Activated naive CD8-positive, alpha-beta T cell treated with anti-CD3 and anti-CD28 coated beads, Interleukin-2, amount 50 U/mL, for 24 hours (primary cell): ENCODE data around the gene RILPL1.
"Not testable (repeated sequence)": the region's sequence is repeated elsewhere in the genome, so short reads cannot be mapped to it uniquely, and the experiment has no call there.

Experiments used
- ATAC-seq: fragments of 150-1000 bp; cut with Tn5 transposase; one replicate; pipeline ENCODE4 v1.10.0; 2021
- DNase-seq: peaks from one replicate; pipeline ENCODE4 v3.0.0; 2021
- H3K27ac Mint-ChIP-seq: one replicate; pipeline ENCODE4 v1.8.0; 2021; ENCODE audit warnings: mild to moderate bottlenecking, mixed read lengths
- H3K27me3 Mint-ChIP-seq: one replicate; pipeline ENCODE4 v1.8.0; 2021; ENCODE audit warnings: mixed read lengths
- H3K36me3 Mint-ChIP-seq: one replicate; pipeline ENCODE4 v1.8.0; 2021; ENCODE audit warnings: low read depth, mixed read lengths
- H3K4me1 Mint-ChIP-seq: one replicate; pipeline ENCODE4 v1.8.0; 2021; ENCODE audit warnings: mixed read lengths
- H3K4me3 Mint-ChIP-seq: one replicate; pipeline ENCODE4 v1.8.0; 2021; ENCODE audit warnings: mild to moderate bottlenecking, moderate library complexity, mixed read lengths
- H3K9me3 Mint-ChIP-seq: one replicate; pipeline ENCODE4 v1.8.0; 2021; ENCODE audit warnings: mixed read lengths

Gene RILPL1

DNA sequence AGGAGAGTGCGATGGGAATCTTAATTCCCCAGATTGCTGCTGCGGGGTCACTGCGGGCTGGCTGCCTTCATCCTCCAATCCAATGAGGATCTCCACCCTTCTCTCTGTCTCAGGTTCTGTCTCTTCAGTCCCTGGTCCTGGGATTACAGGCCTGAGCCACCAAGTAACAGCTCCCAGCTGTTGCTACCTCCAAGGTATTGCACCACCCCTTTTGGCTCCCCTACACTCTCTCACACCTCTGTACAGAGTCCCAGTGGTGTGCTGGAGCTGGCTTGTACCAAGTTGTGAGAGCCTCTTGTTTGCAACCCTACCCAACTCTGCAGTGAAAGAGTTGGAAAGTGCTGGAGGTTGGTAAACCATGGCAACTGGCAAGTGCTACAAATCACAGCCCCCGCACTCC lies 10.0 kb upstream of the RILPL1 start:
- Mint-ChIP-seq H3K27me3 (no peaks in the 10 kb centered on the region), H3K36me3 (no peaks in the 10 kb centered on the region), H3K4me3 (no peak overlapping the region), H3K4me1 (no peaks in the 10 kb centered on the region), H3K9me3 (no peaks in the 10 kb centered on the region), H3K27ac (no peak overlapping the region)
- no peak for ATAC-seq
- no peak for DNase-seq

- Mint-ChIP-seq H3K27me3 (peaks cover 1% of the 10 kb centered on the region), H3K36me3 (no peaks in the 10 kb centered on the region), H3K9me3 (no peaks in the 10 kb centered on the region), H3K4me1 (no peaks in the 10 kb centered on the region), H3K27ac (no peak overlapping the region), H3K4me3 (no peak overlapping the region)
- DNase-seq (no peak), ATAC-seq (no peak)
Measured at GRCh38 chr12:123540899-123541662, 7.6 kb upstream of the RILPL1 start.

DNA sequence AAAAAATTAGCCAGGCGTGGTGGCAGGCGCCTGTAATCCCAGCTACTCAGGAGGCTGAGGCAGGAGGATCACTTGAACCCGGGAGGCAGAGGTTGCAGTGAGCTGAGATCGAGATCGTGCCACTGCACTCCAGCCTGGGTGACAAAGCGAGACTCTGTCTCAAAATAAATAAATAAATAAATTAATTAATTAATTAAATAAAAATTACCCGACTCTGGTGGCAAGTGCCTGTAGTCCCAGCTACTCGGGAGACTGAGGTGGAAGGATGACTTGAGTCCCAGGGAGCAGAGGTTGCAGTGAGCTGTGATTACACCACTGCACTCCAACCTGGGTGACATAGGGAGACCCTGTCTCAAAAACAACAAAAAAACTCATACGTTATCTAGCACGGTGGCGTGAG lies 2.4 kb upstream of the RILPL1 start:
- H3K27ac Mint-ChIP-seq, DNase-seq, ATAC-seq, H3K36me3 Mint-ChIP-seq, H3K27me3 Mint-ChIP-seq, H3K9me3 Mint-ChIP-seq, H3K4me3 Mint-ChIP-seq: not testable (repeated sequence)
- H3K4me1 Mint-ChIP-seq = peaks cover 15% of the 10 kb centered on the region

GRCh38 chr12:123532808-123533649 lies 490 bp downstream of the RILPL1 start:
- no peaks in the 10 kb centered on the region for H3K9me3 Mint-ChIP-seq
- ATAC-seq (no peak), DNase-seq (peak; percentile 26)
- peaks cover 1% of the 10 kb centered on the region for H3K27me3 Mint-ChIP-seq
- peak overlapping the region; percentile 49 for H3K27ac Mint-ChIP-seq
- no peaks in the 10 kb centered on the region for H3K36me3 Mint-ChIP-seq
- peak overlapping the region; percentile 76 for H3K4me3 Mint-ChIP-seq
- H3K4me1 Mint-ChIP-seq = peaks cover 15% of the 10 kb centered on the region

DNA sequence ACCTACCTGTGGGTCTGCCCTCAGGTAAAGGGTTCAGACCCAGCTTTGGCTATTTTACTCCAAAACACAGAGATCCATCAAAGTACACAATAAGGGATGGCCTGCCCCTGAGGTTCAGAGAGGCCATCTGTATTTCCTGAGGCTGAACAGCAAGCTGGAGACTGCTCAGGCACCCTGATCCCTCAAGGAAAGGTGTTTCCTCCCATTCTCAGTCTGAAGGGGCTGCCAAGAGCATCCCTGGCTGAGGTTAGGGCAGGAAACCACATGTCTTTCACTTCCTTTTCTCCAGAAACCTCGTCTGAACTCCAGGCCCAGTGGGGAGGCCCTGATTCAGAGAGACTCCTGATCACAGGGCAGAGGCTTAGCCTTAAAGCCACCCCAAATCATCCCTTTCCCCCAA lies 1.5 kb downstream of the RILPL1 start:
- peak; percentile 21 for DNase-seq
- Mint-ChIP-seq H3K4me1 (peaks cover 15% of the 10 kb centered on the region), H3K36me3 (no peaks in the 10 kb centered on the region), H3K4me3 (peak overlapping the region; percentile 76), H3K27me3 (peaks cover 1% of the 10 kb centered on the region), H3K27ac (no peak overlapping the region), H3K9me3 (no peaks in the 10 kb centered on the region)
- no peak for ATAC-seq

GRCh38 chr12:123531091-123531490 lies 2.4 kb downstream of the RILPL1 start:
- Mint-ChIP-seq H3K9me3 (no peaks in the 10 kb centered on the region), H3K27me3 (no peaks in the 10 kb centered on the region), H3K4me3 (no peak overlapping the region), H3K4me1 (peaks cover 15% of the 10 kb centered on the region), H3K36me3 (no peaks in the 10 kb centered on the region), H3K27ac (no peak overlapping the region)
- DNase-seq (no peak), ATAC-seq (no peak)

DNA sequence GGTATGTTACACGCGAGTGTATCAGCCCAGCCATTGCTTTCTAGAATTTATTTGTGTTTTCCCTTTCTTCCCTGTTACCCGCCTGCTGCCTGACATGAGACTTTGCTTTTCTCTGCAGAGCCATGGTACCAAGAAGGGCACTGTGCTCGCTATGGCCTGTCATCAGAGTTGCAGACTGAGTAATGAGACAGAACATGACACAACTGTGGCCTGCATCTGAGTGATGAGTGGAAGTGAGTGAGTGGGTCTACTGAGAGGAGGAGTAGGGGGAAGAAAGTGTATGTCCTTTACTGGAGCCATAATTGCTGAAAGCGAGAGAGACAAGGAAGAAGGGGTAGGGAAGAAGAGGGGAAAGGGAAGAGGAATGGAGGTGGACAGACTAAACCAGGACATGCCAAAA lies 2.9 kb downstream of the RILPL1 start:
- H3K27me3 Mint-ChIP-seq = no peaks in the 10 kb centered on the region
- H3K36me3 Mint-ChIP-seq = no peaks in the 10 kb centered on the region
- DNase-seq = no peak
- no peak overlapping the region for H3K4me3 Mint-ChIP-seq
- H3K27ac Mint-ChIP-seq = no peak overlapping the region
- no peak for ATAC-seq
- H3K4me1 Mint-ChIP-seq = peaks cover 15% of the 10 kb centered on the region
- no peaks in the 10 kb centered on the region for H3K9me3 Mint-ChIP-seq

DNA sequence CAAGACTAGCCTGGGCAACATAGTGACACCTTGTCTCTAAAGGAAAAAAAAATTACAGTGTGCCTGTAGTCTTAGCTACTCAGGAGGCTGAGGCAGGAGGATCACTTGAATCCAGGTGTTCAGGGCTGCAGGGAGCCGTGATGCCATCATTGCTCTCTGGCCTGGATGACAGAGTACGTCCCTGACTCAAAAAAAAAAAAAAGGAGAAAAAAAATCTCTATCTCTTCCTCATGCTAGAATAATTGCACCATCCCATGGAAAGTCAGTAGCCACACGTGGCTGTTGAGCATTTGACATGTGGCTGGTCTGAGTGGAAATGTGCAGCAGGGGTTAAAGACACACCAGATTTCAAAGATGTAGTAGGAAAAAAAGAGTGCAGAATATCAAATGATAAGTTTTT lies 3.8 kb downstream of the RILPL1 start:
- no peaks in the 10 kb centered on the region for H3K27me3 Mint-ChIP-seq
- ATAC-seq = no peak

DNA sequence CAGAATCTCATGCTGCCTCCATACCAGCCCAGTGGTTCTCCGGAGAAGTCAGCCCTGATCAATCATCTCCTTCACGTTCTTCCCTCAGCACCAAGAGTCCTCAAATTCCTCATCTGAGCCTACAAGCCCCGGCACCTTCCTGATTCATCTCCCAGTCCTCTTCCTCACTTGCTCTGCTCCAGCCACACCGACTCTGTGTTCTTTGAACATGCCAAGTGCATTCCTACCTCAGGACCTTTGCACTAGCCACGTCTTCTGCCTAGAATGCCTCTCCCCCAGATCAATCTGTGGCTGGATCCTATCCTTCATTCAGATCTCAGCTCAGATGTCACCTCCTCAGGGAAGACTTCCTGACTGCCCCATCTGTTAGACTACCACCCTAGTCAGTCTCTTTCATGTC lies 4.7 kb downstream of the RILPL1 start:
- ATAC-seq = no peak
- Mint-ChIP-seq H3K9me3 (no peaks in the 10 kb centered on the region), H3K4me3 (no peak overlapping the region), H3K36me3 (no peaks in the 10 kb centered on the region), H3K27me3 (no peaks in the 10 kb centered on the region), H3K4me1 (peaks cover 15% of the 10 kb centered on the region), H3K27ac (no peak overlapping the region)
- DNase-seq = no peak

More for the DNA sequence above, 3.8 kb downstream of the RILPL1 start:
- Mint-ChIP-seq H3K27ac (no peak overlapping the region), H3K36me3 (no peaks in the 10 kb centered on the region), H3K9me3 (no peaks in the 10 kb centered on the region), H3K4me1 (peaks cover 15% of the 10 kb centered on the region), H3K4me3 (no peak overlapping the region)
- DNase-seq = no peak

DNA sequence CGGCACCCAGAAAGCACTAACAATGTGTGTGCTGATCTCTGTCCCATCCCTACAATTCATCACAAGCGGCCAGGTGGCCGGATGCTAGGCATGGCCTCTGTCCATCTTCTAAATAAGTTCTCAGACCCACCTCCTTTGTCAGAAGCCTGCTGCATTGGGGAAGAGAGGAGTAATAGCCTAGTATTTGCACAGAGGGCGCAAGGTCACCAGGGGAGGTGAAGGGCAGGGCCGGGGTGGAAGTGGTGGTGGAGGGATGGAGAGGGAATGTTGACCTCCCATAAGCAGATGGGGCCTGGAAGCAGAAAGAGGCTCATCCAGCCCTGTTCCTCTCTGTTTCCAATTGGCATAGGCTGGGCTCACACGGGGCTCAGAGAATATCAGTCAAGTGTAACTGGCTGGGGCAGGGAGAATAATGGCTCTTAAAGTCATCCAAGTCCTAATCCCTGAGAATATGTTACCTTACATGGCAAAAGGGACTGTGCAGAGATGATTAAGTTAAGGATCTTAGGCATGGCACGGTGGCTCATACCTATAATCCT lies 6.9 kb downstream of the RILPL1 start:
- H3K27ac Mint-ChIP-seq = no peak overlapping the region

DNA sequence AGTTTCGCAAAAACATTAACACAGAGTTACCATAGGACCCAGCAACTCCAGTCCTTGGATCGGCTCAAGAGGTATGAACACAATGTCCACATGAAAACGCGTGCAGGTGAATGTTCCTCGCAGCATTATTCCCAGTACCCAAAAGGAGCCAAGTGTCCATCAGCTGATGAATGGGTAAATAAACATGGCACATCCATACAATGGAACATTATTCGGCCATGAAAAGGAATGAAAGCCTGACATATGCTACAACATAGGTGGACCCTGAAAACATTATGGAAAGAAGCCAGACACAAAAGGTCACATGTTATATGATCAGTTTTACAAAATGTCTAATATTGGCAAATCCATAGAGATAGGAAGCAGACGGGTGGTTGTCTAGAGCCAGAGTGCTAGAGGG lies 9.1 kb downstream of the RILPL1 start:
- no peak overlapping the region for H3K27ac Mint-ChIP-seq
- DNase-seq (no peak), ATAC-seq (no peak)
- no peaks in the 10 kb centered on the region for H3K27me3 Mint-ChIP-seq
- H3K4me1 Mint-ChIP-seq = peaks cover 2% of the 10 kb centered on the region
- H3K36me3 Mint-ChIP-seq = no peaks in the 10 kb centered on the region
- no peak overlapping the region for H3K4me3 Mint-ChIP-seq
- H3K9me3 Mint-ChIP-seq = no peaks in the 10 kb centered on the region

More for the DNA sequence above, 6.9 kb downstream of the RILPL1 start:
- ATAC-seq (no peak), DNase-seq (no peak)
- H3K36me3 Mint-ChIP-seq = no peaks in the 10 kb centered on the region
- H3K4me1 Mint-ChIP-seq = peaks cover 1% of the 10 kb centered on the region
- no peak overlapping the region for H3K4me3 Mint-ChIP-seq
- H3K27me3 Mint-ChIP-seq = no peaks in the 10 kb centered on the region
- H3K9me3 Mint-ChIP-seq = no peaks in the 10 kb centered on the region

GRCh38 chr12:123523518-123523917 lies 10.0 kb downstream of the RILPL1 start:
- ATAC-seq = no peak

GRCh38 chr12:123522164-123522563 lies 11.4 kb downstream of the RILPL1 start:
- Mint-ChIP-seq H3K27ac (no peak overlapping the region), H3K36me3 (no peaks in the 10 kb centered on the region), H3K4me1 (peaks cover 6% of the 10 kb centered on the region), H3K4me3 (no peak overlapping the region), H3K27me3 (no peaks in the 10 kb centered on the region), H3K9me3 (no peaks in the 10 kb centered on the region)
- DNase-seq = no peak
- no peak for ATAC-seq

More at GRCh38 chr12:123523518-123523917, 10.0 kb downstream of the RILPL1 start:
- peaks cover 6% of the 10 kb centered on the region for H3K4me1 Mint-ChIP-seq
- no peaks in the 10 kb centered on the region for H3K9me3 Mint-ChIP-seq
- H3K27me3 Mint-ChIP-seq = no peaks in the 10 kb centered on the region
- no peak overlapping the region for H3K4me3 Mint-ChIP-seq
- DNase-seq = no peak
- no peak overlapping the region for H3K27ac Mint-ChIP-seq
- H3K36me3 Mint-ChIP-seq = no peaks in the 10 kb centered on the region

GRCh38 chr12:123520567-123521474 lies 12.7 kb downstream of the RILPL1 start:
- Mint-ChIP-seq H3K4me1 (peaks cover 6% of the 10 kb centered on the region), H3K9me3 (no peaks in the 10 kb centered on the region), H3K27me3 (no peaks in the 10 kb centered on the region), H3K27ac (no peak overlapping the region), H3K36me3 (no peaks in the 10 kb centered on the region), H3K4me3 (no peak overlapping the region)
- DNase-seq = no peak
- no peak for ATAC-seq
